Panc1 (cell line): ENCODE data around the gene SLC16A7.

Experiments
- CTCF ChIP-seq: fragments of 450-650 bp; IDR thresholded peaks from 2 replicates; pipeline ENCODE4 v1.5.1; 2017; ENCODE audit warnings: mild to moderate bottlenecking
- POLR2AphosphoS5 ChIP-seq: IDR thresholded peaks from 2 replicates; pipeline ENCODE4 v1.6.1; 2012; ENCODE audit warnings: mild to moderate bottlenecking, low read depth, low read length, moderate library complexity

GRCh38 chr12:59629890-59630289 lies 34.1 kb downstream of the SLC16A7 start:
- TF ChIP-seq POLR2AphosphoS5 (no peak), CTCF (no peak)
